ENCODE measurements around the gene TSC2.

GRCh38 chr16:2007081-2007836, 40.5 kb upstream of the TSC2 start:
- TF ChIP-seq CTCF (conservative IDR thresholded peaks at IDR 0.05 in 1 of 2, IDR thresholded peaks at IDR 0.05 in 1 of 2; ENCODE audit: low read depth in 1 of 2, low read length in 2 of 2) (no peak), EZH2 (IDR thresholded peaks at IDR 0.05; ENCODE audit: low read length, missing control alignments) (no peak)
